Osteocyte (in vitro differentiated cells): Measurements from ENCODE around the gene KRT15. TPM values are rescaled to one million over a fixed set of nuclear protein-coding genes. Genes with fewer than 3 reads are reported as not detected.

ENCODE experiments used
- DNase-seq: peaks from one replicate; pipeline ENCODE4 v3.0.0; 2021; ENCODE audit warnings: mixed read lengths; ENCODE audit not compliant: unreplicated experiment; ENCODE audit errors: extremely low spot score
- H3K27ac Mint-ChIP-seq: one replicate; pipeline ENCODE4 v1.8.0; 2021; ENCODE audit warnings: mild to moderate bottlenecking, mixed read lengths; ENCODE audit not compliant: unreplicated experiment
- H3K27me3 Mint-ChIP-seq: one replicate; pipeline ENCODE4 v1.8.0; 2021; ENCODE audit warnings: mixed read lengths; ENCODE audit not compliant: unreplicated experiment
- H3K36me3 Mint-ChIP-seq: one replicate; pipeline ENCODE4 v1.8.0; 2021; ENCODE audit warnings: mixed read lengths; ENCODE audit not compliant: unreplicated experiment
- H3K4me1 Mint-ChIP-seq: one replicate; pipeline ENCODE4 v1.8.0; 2021; ENCODE audit warnings: mixed read lengths; ENCODE audit not compliant: unreplicated experiment
- H3K4me3 Mint-ChIP-seq: one replicate; pipeline ENCODE4 v1.8.0; 2021; ENCODE audit warnings: mild to moderate bottlenecking, moderate library complexity, mixed read lengths; ENCODE audit not compliant: unreplicated experiment
- H3K9me3 Mint-ChIP-seq: one replicate; pipeline ENCODE4 v1.8.0; 2021; ENCODE audit warnings: mixed read lengths; ENCODE audit not compliant: unreplicated experiment
- total RNA-seq: library from RNA; stranded (reverse); gene quantifications from 2 replicates; pipeline ENCODE4 v1.2.1, GENCODE V29; 2021
- TF ChIP-seq, protein P1 (sequence below): fragments of 200-600 bp; sonication (generic); IDR thresholded peaks from 2 replicates; pipeline ENCODE4 v1.5.0; 2021; ENCODE audit warnings: antibody characterized with exemption, mild to moderate bottlenecking, moderate library complexity

The KRT15 gene
- total RNA-seq, 1 donor from 2014 or later = not detected

DNA sequence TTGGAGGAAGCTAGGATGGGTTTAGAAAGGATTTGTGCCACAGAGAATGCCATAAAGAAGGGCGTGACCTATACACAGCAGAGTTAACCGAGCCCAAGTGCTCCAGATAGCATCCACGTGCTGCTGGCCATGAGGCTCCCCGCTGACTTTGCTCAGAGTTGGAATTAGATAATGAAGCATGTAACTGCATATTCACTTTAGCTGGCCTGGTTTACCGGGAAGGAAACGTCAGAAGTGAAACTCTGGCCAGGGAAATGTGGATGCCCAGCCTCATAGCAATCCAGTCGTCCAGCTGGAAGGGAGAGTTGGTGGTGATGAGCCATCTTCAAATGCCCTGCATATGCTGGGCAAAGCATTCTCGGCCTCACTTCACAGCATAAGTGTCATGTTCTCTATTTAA, 43.8 kb downstream of the KRT15 start:
- TF ChIP-seq, protein P1, sequence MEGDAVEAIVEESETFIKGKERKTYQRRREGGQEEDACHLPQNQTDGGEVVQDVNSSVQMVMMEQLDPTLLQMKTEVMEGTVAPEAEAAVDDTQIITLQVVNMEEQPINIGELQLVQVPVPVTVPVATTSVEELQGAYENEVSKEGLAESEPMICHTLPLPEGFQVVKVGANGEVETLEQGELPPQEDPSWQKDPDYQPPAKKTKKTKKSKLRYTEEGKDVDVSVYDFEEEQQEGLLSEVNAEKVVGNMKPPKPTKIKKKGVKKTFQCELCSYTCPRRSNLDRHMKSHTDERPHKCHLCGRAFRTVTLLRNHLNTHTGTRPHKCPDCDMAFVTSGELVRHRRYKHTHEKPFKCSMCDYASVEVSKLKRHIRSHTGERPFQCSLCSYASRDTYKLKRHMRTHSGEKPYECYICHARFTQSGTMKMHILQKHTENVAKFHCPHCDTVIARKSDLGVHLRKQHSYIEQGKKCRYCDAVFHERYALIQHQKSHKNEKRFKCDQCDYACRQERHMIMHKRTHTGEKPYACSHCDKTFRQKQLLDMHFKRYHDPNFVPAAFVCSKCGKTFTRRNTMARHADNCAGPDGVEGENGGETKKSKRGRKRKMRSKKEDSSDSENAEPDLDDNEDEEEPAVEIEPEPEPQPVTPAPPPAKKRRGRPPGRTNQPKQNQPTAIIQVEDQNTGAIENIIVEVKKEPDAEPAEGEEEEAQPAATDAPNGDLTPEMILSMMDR = no peak
- H3K4me3 Mint-ChIP-seq = no peak overlapping the region
- H3K27ac Mint-ChIP-seq = no peak overlapping the region
- DNase-seq = no peak
- H3K27me3 Mint-ChIP-seq = peaks cover 16% of the 10 kb centered on the region
- H3K4me1 Mint-ChIP-seq = no peaks in the 10 kb centered on the region
- no peaks in the 10 kb centered on the region for H3K36me3 Mint-ChIP-seq
- peaks cover 10% of the 10 kb centered on the region for H3K9me3 Mint-ChIP-seq

DNA sequence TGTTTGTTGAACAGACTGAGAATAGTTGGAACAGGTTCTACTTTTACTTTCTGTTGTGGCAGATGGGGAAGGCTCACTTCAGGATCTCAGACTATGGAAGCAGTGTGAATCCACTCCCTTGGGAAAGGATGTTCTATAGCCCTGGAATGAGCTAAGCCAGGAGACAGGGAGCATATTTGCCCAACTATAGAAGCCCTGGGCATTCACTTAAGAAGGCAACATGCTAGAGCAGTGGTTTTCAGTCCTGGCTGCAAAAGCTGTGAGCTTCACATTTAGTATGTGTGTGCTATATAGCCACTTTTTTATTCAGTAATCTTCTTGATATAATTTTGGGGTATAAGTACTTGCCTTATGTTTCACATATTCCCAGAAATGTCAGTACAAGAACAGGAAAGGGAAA, 50.3 kb downstream of the KRT15 start:
- H3K27me3 Mint-ChIP-seq = peaks cover 21% of the 10 kb centered on the region

GRCh38 chr17:41467561-41467960, 51.1 kb downstream of the KRT15 start:
- DNase-seq = no peak
- Mint-ChIP-seq H3K27ac (no peak overlapping the region), H3K4me3 (no peak overlapping the region), H3K27me3 (peaks cover 21% of the 10 kb centered on the region), H3K36me3 (no peaks in the 10 kb centered on the region), H3K4me1 (peaks cover 8% of the 10 kb centered on the region), H3K9me3 (peaks cover 20% of the 10 kb centered on the region)
- TF ChIP-seq, protein P1 = no peak

More for the DNA sequence above, 50.3 kb downstream of the KRT15 start:
- Mint-ChIP-seq H3K9me3 (peaks cover 20% of the 10 kb centered on the region), H3K36me3 (no peaks in the 10 kb centered on the region), H3K4me1 (peaks cover 8% of the 10 kb centered on the region), H3K4me3 (no peak overlapping the region), H3K27ac (no peak overlapping the region)
- DNase-seq = no peak
- TF ChIP-seq, protein P1 = no peak

DNA sequence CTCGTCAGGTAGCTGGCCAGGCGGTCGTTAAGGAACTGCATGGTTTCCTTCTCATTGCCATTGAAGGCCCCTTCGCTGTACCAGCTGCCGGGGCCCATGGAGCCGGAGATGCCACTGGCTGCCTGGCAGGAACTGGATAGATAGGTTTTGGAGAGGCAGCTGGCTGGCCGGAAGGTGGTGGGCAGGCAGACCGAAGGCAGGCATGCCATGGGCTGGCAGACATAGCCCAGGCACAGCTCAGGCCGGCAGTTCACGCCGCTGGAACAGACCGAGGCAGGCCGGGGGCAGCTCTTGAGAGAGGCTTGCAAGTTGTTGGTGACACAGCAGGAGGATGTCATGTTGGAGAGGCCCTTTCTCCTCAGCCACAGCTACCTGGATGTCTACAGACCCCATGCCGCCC, 51.7 kb downstream of the KRT15 start, which contains the start of gene KRT32:
KRT32 (minus strand) TSS at position 399 of the 400 bp plus-strand sequence; CDS start at position 338, 61 bp downstream.
- peaks cover 19% of the 10 kb centered on the region for H3K9me3 Mint-ChIP-seq
- DNase-seq = no peak
- H3K27me3 Mint-ChIP-seq = peaks cover 18% of the 10 kb centered on the region
- H3K4me3 Mint-ChIP-seq = no peak within 1 kb of the TSS
- peaks cover 8% of the 10 kb centered on the region for H3K4me1 Mint-ChIP-seq
- TF ChIP-seq, protein P1 = no peak
- no peak within 1 kb of the TSS for H3K27ac Mint-ChIP-seq
- H3K36me3 Mint-ChIP-seq = no peaks in the 10 kb centered on the region

DNA sequence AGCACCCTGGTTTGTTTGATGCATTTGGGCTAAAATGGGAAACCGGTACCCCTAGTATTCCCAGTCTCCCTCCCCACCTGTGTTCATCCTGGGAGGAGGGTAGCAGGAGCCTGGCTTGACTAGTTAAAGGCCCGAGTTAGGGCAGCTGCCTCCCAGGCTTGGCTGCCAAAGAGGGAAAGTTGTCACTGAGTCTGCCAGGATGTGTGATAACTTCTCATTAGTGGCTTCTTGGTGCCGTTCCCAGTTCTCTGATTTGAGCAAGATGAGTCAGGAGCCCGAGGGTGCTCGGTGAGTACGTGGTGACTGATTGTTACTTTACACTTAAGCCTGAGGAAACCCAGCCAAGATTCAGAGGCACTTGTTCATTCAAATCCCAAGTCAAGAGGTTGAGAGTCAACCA, 54.0 kb downstream of the KRT15 start:
- Mint-ChIP-seq H3K36me3 (no peaks in the 10 kb centered on the region), H3K4me3 (no peak overlapping the region), H3K27ac (no peak overlapping the region), H3K9me3 (peaks cover 11% of the 10 kb centered on the region), H3K27me3 (peaks cover 8% of the 10 kb centered on the region), H3K4me1 (peaks cover 8% of the 10 kb centered on the region)
- TF ChIP-seq, protein P1 = no peak
- no peak for DNase-seq
